Measurements from ENCODE around the gene RTN4RL1. TPM values are rescaled to one million over a fixed set of nuclear protein-coding genes. Genes with fewer than 3 reads are reported as not detected.
A peak's percentile ranks its signal among the peaks of the same experiment; 100 is the strongest.

RTN4RL1 gene
- total RNA-seq, 1 experiment from 2014 or later, result 7.0 TPM

- H3K27me3 ChIP-seq (ENCODE audit: control insufficient read depth, insufficient read depth, low read length), result peaks cover 79% of the 10 kb centered on the region
- DNase-seq, result peak; percentile 86
- H3K36me3 ChIP-seq (replicated peaks; ENCODE audit: control insufficient read depth, insufficient read depth, low read length), result no peaks in the 10 kb centered on the region
- peak overlapping the region; percentile 35 for H3K4me3 ChIP-seq (ENCODE audit: insufficient read depth, low read depth, low read length)
Observed at GRCh38 chr17:2055292-2056205, 30.4 kb upstream of the RTN4RL1 start.

DNA sequence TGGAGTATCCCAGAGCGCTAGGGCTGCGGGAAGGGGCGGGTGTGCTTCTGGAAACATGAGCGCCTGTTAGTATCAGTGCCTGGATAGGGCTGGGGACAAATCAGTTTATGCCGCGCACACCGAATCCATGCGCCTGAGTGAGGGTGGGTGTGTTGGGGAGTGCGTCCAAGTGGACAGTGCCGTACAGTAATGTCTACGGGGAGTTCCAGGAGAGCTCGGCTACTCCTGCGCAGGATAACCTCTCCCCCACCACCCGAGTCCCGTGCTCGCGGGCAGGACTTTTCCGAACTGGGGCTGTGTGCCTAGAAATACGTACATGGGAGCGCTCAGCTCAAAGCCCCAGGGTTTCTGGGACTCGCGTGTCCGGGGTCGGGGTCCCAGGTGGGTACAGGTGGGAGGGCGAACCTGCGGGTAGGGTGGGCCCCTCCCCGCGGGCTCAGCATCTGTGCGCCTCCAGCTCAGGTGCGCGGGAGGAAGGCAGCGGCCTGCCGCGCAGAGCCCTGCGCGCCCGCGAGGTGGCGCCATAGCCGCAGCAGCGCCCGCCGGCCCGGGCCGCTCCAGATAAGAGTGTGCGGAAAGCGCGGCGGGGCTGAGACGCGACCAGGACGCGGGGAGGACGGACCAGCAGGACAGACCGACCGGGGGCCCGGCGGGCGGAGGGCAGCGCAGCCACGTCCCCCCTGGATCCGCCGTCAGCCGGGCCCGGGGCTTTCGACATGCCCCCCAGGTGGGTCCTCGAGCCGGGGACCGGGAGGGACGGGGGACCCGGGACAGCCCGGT lies 29.6 kb upstream of the RTN4RL1 start, which contains the start of gene HIC1:
Gene HIC1, plus strand, starts transcription at position 592 of the 780 bp plus-strand sequence. CDS start 1,588 bp downstream, outside the sequence.
- no peaks in the 10 kb centered on the region for H3K36me3 ChIP-seq (replicated peaks; ENCODE audit: control insufficient read depth, insufficient read depth, low read length)
- peaks cover 77% of the 10 kb centered on the region for H3K27me3 ChIP-seq (ENCODE audit: control insufficient read depth, insufficient read depth, low read length)
- peak; percentile 96 for DNase-seq
- peak within 1 kb of the TSS; percentile 41 for H3K4me3 ChIP-seq (ENCODE audit: insufficient read depth, low read depth, low read length)

DNA sequence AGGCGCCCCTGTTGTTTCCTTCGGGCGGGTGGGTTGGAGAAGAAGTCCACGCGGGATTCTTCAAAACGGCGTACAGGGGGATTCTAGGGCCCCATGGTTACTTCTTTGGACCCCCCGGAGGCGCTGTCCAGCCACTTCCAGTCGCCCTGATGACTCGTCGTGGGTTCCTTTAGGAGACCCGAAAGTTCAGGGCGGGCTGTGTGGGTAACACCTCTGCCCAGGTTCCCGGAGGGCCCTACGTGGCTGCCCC lies 29.1 kb upstream of the RTN4RL1 start:
- Histone ChIP-seq H3K36me3 (replicated peaks; ENCODE audit: control insufficient read depth, insufficient read depth, low read length) (no peaks in the 10 kb centered on the region), H3K27me3 (ENCODE audit: control insufficient read depth, insufficient read depth, low read length) (peaks cover 78% of the 10 kb centered on the region), H3K4me3 (ENCODE audit: insufficient read depth, low read depth, low read length) (peak overlapping the region; percentile 41)
- no peak for DNase-seq

DNA sequence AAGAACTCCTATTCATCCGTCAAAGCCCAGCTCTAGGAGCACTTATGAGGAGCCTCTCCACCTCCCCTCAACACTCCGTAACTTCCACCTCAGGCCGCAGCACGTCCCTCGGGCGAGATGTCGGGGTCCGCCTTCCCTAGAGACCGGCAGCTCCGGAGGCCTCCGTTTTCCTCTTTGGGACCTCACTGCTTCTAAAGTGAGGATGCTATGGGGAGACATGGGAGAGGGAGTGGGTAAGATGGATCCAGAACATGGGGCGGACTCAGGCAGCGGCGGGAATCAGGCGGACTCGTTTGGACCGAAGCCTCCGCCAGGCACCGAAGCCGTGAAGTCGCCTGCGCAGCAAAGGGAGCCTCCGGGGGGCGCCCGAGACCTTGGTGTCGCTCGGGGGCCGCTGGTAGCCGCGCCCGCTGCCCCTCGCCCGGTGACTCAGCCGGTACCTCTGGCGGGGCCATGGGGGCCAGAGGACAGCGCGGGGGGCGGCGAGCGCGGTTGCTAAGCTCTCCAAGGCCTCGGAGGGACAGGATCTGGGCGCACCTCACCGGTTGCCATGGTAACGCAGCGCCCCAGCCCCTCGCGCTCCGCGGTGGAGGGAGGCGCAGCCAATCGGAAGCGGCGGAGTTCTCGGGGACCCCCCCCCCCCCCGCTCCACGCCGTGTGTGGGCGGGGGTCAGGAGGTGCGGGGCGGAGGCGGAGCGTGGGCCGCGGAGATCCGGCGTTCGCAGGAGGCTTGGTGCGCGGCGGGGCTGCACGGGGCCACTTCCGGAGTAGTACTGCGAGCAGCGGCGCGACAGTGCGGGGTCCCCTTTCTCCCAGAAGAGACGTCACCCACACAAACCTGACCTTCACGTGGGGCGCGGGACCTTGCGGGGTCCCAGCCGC lies 28.5 kb upstream of the RTN4RL1 start:
- Histone ChIP-seq H3K36me3 (replicated peaks; ENCODE audit: control insufficient read depth, insufficient read depth, low read length) (no peaks in the 10 kb centered on the region), H3K27me3 (ENCODE audit: control insufficient read depth, insufficient read depth, low read length) (peaks cover 82% of the 10 kb centered on the region), H3K4me3 (ENCODE audit: insufficient read depth, low read depth, low read length) (peak overlapping the region; percentile 41)
- peak; percentile 91 for DNase-seq

DNA sequence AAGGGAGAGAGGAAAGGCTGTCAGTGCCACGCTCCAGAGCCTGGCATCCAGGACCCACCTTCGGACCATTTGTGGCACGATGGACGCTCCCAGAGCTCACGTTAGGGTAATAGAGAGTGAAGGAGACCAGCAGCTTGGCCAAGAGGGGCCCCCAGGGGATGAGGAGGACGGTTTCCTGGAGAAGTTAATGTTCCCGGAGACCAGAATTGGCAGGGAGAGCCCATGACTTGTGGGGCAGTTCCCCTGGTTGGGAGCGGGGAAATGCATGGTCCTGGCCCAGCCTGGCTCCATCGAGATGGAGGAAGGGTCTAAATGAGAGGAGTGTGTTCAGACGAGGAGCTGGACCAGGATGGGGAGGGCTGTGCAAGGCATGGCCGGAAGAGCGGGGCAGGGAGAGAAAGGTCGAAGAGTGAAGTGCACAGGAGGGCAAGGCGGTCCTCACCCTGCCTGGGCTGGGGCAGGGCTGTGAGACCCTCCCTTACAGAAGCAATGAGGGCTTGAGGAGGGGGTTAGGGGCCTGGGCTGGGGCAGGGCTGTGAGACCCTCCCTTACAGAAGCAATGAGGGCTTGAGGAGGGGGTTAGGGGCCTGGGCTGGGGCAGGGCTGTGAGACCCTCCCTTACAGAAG lies 26.9 kb upstream of the RTN4RL1 start:
- DNase-seq, result no peak
- no peak overlapping the region for H3K4me3 ChIP-seq (ENCODE audit: insufficient read depth, low read depth, low read length)
- peaks cover 75% of the 10 kb centered on the region for H3K27me3 ChIP-seq (ENCODE audit: control insufficient read depth, insufficient read depth, low read length)
- H3K36me3 ChIP-seq (replicated peaks; ENCODE audit: control insufficient read depth, insufficient read depth, low read length), result no peaks in the 10 kb centered on the region

DNA sequence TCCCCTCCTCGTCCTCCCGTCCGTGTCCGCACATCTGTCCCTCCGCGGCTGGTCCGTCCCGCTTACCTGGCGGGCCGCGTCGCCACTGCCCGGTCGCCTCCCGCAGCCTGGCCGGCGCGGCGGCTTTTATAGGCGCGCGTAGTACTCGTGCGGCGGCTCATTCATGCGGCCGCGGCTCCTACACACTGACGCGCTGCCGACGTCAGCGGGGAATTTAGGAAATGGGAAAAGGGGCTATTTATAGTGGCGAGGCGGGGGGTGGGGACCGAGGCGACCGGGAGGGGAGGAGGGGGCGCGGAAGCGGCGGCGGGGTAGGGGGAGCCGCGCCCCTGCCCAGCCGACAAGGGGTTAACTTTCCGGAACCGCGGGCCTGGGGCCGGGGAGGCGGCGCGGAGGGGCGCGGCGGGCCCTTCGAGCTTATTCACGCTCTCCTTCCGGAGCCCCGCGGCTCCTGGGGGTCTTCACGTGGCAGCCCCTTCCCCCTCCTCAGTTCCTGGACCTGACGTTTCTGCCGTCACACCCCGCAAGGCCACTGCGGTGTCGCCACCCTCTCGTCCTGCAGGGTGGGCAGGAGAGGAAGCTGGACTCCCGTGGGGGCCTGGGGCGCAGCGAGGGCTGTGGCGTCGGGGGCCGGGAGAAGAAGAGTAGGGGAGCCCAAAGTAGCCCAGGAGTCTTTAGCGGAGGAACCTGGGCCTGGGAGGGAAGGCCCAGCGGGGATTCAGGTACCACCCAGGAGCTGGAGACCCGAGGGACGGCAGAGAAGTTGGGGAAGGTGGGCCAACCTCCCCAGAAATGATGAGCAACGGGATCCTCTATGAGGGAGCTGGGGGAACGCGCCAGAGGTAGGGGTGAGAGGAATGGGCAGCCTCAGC lies 26.2 kb upstream of the RTN4RL1 start:
- DNase-seq, result peak; percentile 80
- Histone ChIP-seq H3K4me3 (ENCODE audit: insufficient read depth, low read depth, low read length) (peak overlapping the region; percentile 14; the same call in 1 of the 2 replicates), H3K36me3 (replicated peaks; ENCODE audit: control insufficient read depth, insufficient read depth, low read length) (no peaks in the 10 kb centered on the region), H3K27me3 (ENCODE audit: control insufficient read depth, insufficient read depth, low read length) (peaks cover 68% of the 10 kb centered on the region)

DNA sequence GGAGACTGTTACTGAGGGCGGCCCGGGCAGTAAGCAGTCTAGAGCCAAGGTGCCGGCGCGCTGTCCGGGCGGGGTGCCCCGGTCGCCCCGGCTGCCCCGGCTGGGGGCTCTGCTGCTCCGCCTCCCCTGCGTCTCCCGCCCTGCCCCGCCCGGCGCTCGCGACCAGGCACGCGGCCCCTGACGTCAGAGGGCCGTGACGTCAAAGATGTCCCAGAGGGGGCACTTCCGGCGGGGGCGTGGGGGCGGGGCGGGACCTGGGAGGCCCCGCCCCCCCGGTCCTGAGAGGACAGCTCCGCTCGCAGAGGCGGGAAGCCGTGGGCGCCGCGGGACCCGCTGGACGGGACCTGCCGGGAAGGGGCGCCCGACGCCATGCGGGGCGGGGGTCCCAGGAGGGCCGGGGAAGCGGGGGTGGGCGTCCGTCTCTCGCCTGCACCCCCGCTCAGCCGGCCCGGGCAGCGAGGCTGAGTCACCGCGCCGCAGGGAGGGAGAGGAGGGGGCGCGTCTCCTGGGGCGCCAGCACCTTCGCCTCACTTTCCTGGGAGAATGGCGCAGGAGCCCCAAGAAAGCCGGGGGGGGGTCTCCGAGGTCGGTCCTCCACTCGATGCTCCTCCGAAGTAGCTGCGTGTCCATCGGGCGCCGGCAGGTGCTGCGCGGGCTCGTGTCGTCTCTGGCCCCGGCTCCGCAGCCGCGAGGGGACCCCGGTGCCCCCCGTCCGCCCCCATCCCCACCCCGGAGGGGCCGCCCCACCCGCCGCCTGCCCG lies 25.3 kb upstream of the RTN4RL1 start:
- Histone ChIP-seq H3K27me3 (ENCODE audit: control insufficient read depth, insufficient read depth, low read length) (peaks cover 61% of the 10 kb centered on the region), H3K36me3 (replicated peaks; ENCODE audit: control insufficient read depth, insufficient read depth, low read length) (no peaks in the 10 kb centered on the region), H3K4me3 (ENCODE audit: insufficient read depth, low read depth, low read length) (peak overlapping the region; percentile 30)
- DNase-seq, result peak; percentile 89

- Histone ChIP-seq H3K27me3 (ENCODE audit: control insufficient read depth, insufficient read depth, low read length) (peaks cover 53% of the 10 kb centered on the region), H3K36me3 (replicated peaks; ENCODE audit: control insufficient read depth, insufficient read depth, low read length) (no peaks in the 10 kb centered on the region), H3K4me3 (ENCODE audit: insufficient read depth, low read depth, low read length) (peak overlapping the region; percentile 30)
- DNase-seq, result peak; percentile 99
Observed at GRCh38 chr17:2049333-2050299, 24.5 kb upstream of the RTN4RL1 start.

- Histone ChIP-seq H3K36me3 (replicated peaks; ENCODE audit: control insufficient read depth, insufficient read depth, low read length) (no peaks in the 10 kb centered on the region), H3K27me3 (ENCODE audit: control insufficient read depth, insufficient read depth, low read length) (peaks cover 45% of the 10 kb centered on the region), H3K4me3 (ENCODE audit: insufficient read depth, low read depth, low read length) (no peak overlapping the region)
- DNase-seq, result no peak
Observed at GRCh38 chr17:2048805-2049204, 23.7 kb upstream of the RTN4RL1 start.

GRCh38 chr17:2047590-2047989 lies 22.5 kb upstream of the RTN4RL1 start:
- DNase-seq, result no peak
- peaks cover 4% of the 10 kb centered on the region for H3K36me3 ChIP-seq (replicated peaks; ENCODE audit: control insufficient read depth, insufficient read depth, low read length)
- peaks cover 35% of the 10 kb centered on the region for H3K27me3 ChIP-seq (ENCODE audit: control insufficient read depth, insufficient read depth, low read length)
- H3K4me3 ChIP-seq (ENCODE audit: insufficient read depth, low read depth, low read length), result no peak overlapping the region

- H3K27me3 ChIP-seq (ENCODE audit: control insufficient read depth, insufficient read depth, low read length), result peaks cover 15% of the 10 kb centered on the region
- DNase-seq, result no peak
- H3K4me3 ChIP-seq (ENCODE audit: insufficient read depth, low read depth, low read length), result no peak overlapping the region
- H3K36me3 ChIP-seq (replicated peaks; ENCODE audit: control insufficient read depth, insufficient read depth, low read length), result peaks cover 4% of the 10 kb centered on the region
Observed at GRCh38 chr17:2044263-2044894, 19.2 kb upstream of the RTN4RL1 start.
